Muscle layer of colon (tissue), 2 donors: ENCODE results near the gene EPB41.

Experiments used
- H3K27ac ChIP-seq: one replicate; pipeline ENCODE4 v1.7.0; 2013; ENCODE audit warnings: low read depth, mild to moderate bottlenecking, low read length, moderate library complexity
- H3K27me3 ChIP-seq, 2 donors: one replicate each; pipeline ENCODE4 v1.7.0; 2013; ENCODE audit warnings: low read length in 2 of 2, mild to moderate bottlenecking in 2 of 2; ENCODE audit not compliant: insufficient read depth in 2 of 2, control insufficient read depth in 1 of 2
- H3K36me3 ChIP-seq: one replicate; pipeline ENCODE4 v1.7.0; 2013; ENCODE audit warnings: mild to moderate bottlenecking, low read length; ENCODE audit not compliant: insufficient read depth
- H3K4me1 ChIP-seq: one replicate; pipeline ENCODE4 v1.7.0; 2013; ENCODE audit warnings: mild to moderate bottlenecking, low read length; ENCODE audit not compliant: insufficient read depth
- H3K4me3 ChIP-seq, 2 donors: one replicate each; pipeline ENCODE4 v1.7.0; 2013; ENCODE audit warnings: low read length in 2 of 2, low read depth in 1 of 2, mild to moderate bottlenecking in 1 of 2, moderate library complexity in 1 of 2
- H3K9ac ChIP-seq: one replicate; pipeline ENCODE4 v1.7.0; 2013; ENCODE audit warnings: low read length
- H3K9me3 ChIP-seq: one replicate; pipeline ENCODE4 v1.7.0; 2013; ENCODE audit warnings: mild to moderate bottlenecking, low read length
- donor health status: abdominal sarcoma.
- donor health status: Adenocarcinoma of cecum.

Gene EPB41

DNA sequence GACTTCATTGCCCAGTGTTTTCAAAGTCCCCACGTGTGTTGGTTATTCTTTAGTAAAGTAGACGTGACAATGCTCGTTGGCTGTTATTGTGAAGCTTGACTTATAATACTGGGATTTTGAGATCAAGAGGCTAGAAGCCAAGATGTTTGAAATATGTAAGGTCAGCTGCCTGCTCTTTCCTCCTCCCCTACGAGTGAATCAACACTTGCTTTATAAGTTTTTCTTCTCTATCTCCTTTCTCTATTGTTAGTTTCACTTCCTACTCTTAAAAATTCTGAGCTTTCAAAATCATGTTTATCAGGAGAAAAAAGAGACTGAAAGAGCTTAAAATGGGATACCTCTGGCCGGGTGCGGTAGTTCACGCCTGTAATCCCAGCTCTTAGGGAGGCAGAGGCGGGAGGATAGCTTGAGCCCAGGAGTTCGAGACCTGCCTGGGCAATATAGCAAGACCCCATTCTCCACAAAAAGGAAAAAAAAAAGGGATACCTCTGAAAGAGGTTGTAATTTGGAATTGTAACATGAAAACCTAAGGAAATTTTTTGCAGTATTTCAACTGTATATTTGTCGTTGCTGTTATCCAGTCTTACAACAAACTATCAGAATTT is 72.0 kb downstream of the EPB41 start:
- Histone ChIP-seq H3K27me3 (no peaks in the 10 kb centered on the region), H3K4me1 (no peaks in the 10 kb centered on the region), H3K36me3 (no peaks in the 10 kb centered on the region), H3K27ac (no peak overlapping the region), H3K4me3 (no peak overlapping the region), H3K9me3 (no peaks in the 10 kb centered on the region), H3K9ac (no peak overlapping the region)

DNA sequence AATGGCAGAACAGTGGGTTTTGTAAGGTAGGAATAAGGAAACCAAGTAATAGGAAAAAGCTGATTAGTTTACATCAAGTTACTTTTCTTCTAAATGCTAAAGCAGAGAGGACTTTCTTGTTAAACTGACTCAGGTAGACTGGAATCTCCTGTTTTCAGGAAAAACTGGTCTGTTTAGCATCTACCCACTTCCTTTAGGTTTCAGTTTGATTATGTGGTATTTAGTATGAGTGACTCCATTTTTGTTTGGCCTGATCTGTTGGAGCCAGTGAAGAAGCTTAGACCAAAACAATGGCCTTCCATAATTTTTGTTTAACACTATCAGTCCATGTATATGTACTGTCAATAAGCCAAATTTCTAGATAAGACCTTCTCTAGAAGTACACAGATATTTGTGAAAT is 88.4 kb downstream of the EPB41 start:
- Histone ChIP-seq H3K9ac (no peak overlapping the region), H3K4me1 (no peaks in the 10 kb centered on the region), H3K9me3 (no peaks in the 10 kb centered on the region), H3K36me3 (no peaks in the 10 kb centered on the region), H3K27me3 (no peaks in the 10 kb centered on the region), H3K27ac (no peak overlapping the region), H3K4me3 (no peak overlapping the region)

- no peaks in the 10 kb centered on the region for H3K4me1 ChIP-seq
These were observed 89.9 kb downstream of the EPB41 start for GRCh38 chr1:29004288-29004687.

GRCh38 chr1:29004798-29005197 is 90.4 kb downstream of the EPB41 start:
- Histone ChIP-seq H3K36me3 (no peaks in the 10 kb centered on the region), H3K4me3 (no peak overlapping the region), H3K9me3 (no peaks in the 10 kb centered on the region), H3K27ac (no peak overlapping the region), H3K4me1 (no peaks in the 10 kb centered on the region), H3K27me3 (no peaks in the 10 kb centered on the region), H3K9ac (no peak overlapping the region)

More at GRCh38 chr1:29004288-29004687, 89.9 kb downstream of the EPB41 start:
- Histone ChIP-seq H3K36me3 (no peaks in the 10 kb centered on the region), H3K4me3 (no peak overlapping the region), H3K27me3 (no peaks in the 10 kb centered on the region), H3K27ac (no peak overlapping the region), H3K9ac (no peak overlapping the region), H3K9me3 (no peaks in the 10 kb centered on the region)

GRCh38 chr1:29011775-29012174 is 97.4 kb downstream of the EPB41 start:
- H3K9me3 ChIP-seq = no peaks in the 10 kb centered on the region

GRCh38 chr1:29017235-29017634 is 102.9 kb downstream of the EPB41 start:
- no peak overlapping the region for H3K27ac ChIP-seq
- H3K36me3 ChIP-seq = no peaks in the 10 kb centered on the region
- no peaks in the 10 kb centered on the region for H3K9me3 ChIP-seq
- H3K27me3 ChIP-seq = no peaks in the 10 kb centered on the region
- H3K9ac ChIP-seq = no peak overlapping the region
- no peaks in the 10 kb centered on the region for H3K4me1 ChIP-seq
- H3K4me3 ChIP-seq = no peak overlapping the region

More at GRCh38 chr1:29011775-29012174, 97.4 kb downstream of the EPB41 start:
- Histone ChIP-seq H3K9ac (no peak overlapping the region), H3K4me3 (no peak overlapping the region), H3K36me3 (no peaks in the 10 kb centered on the region), H3K27me3 (no peaks in the 10 kb centered on the region), H3K27ac (no peak overlapping the region), H3K4me1 (no peaks in the 10 kb centered on the region)

GRCh38 chr1:29017975-29018712 is 103.8 kb downstream of the EPB41 start:
- Histone ChIP-seq H3K9me3 (no peaks in the 10 kb centered on the region), H3K27me3 (no peaks in the 10 kb centered on the region)

DNA sequence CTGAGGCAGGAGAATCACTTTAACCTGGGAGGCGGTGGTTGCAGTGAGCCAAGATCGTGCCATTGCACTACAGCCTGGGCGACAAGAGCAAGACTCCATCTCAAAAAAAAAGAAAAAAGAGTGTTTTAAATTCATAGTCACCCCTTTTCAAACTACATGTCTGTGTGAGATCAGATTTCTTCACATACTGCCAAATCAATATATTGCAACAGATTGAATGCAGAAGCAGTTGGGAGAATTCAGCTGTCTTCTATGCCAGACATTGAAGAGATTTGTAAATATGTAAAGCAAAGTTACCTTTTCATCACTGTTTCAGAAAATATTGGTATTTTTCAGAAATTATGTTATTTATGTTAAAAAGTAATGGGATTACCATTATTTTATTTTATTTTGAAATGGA is 108.3 kb downstream of the EPB41 start:
- Histone ChIP-seq H3K27me3 (no peaks in the 10 kb centered on the region), H3K27ac (no peak overlapping the region), H3K9ac (no peak overlapping the region), H3K4me1 (no peaks in the 10 kb centered on the region), H3K4me3 (no peak overlapping the region), H3K9me3 (no peaks in the 10 kb centered on the region), H3K36me3 (no peaks in the 10 kb centered on the region)

More at GRCh38 chr1:29017975-29018712, 103.8 kb downstream of the EPB41 start:
- no peaks in the 10 kb centered on the region for H3K4me1 ChIP-seq
- no peaks in the 10 kb centered on the region for H3K36me3 ChIP-seq
- H3K27ac ChIP-seq = no peak overlapping the region
- H3K9ac ChIP-seq = no peak overlapping the region
- no peak overlapping the region for H3K4me3 ChIP-seq

GRCh38 chr1:29029667-29030066 is 115.3 kb downstream of the EPB41 start:
- Histone ChIP-seq H3K9me3 (no peaks in the 10 kb centered on the region), H3K27ac (no peak overlapping the region), H3K4me1 (no peaks in the 10 kb centered on the region), H3K36me3 (peaks cover 4% of the 10 kb centered on the region), H3K27me3 (no peaks in the 10 kb centered on the region), H3K9ac (no peak overlapping the region), H3K4me3 (no peak overlapping the region)

DNA sequence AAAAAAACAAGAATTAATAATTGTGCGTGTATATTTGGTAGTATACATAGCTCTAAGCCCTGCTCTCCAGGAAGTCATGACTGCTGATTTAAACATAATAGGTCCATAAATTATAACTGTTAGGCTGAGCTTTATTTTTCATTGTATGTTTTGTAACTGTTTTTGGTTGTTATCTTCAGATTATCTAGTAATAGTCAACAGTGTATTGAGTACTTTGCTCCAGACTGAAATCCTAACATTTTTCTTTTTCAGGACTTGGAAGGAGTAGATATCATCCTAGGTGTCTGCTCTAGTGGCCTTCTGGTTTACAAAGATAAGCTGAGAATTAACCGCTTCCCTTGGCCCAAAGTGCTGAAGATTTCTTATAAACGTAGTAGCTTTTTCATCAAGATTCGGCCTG is 118.5 kb downstream of the EPB41 start:
- H3K9ac ChIP-seq = no peak overlapping the region
- H3K4me1 ChIP-seq = no peaks in the 10 kb centered on the region
- H3K9me3 ChIP-seq = no peaks in the 10 kb centered on the region
- peaks cover 4% of the 10 kb centered on the region for H3K36me3 ChIP-seq
- H3K27ac ChIP-seq = no peak overlapping the region
- H3K4me3 ChIP-seq = no peak overlapping the region
- no peaks in the 10 kb centered on the region for H3K27me3 ChIP-seq

DNA sequence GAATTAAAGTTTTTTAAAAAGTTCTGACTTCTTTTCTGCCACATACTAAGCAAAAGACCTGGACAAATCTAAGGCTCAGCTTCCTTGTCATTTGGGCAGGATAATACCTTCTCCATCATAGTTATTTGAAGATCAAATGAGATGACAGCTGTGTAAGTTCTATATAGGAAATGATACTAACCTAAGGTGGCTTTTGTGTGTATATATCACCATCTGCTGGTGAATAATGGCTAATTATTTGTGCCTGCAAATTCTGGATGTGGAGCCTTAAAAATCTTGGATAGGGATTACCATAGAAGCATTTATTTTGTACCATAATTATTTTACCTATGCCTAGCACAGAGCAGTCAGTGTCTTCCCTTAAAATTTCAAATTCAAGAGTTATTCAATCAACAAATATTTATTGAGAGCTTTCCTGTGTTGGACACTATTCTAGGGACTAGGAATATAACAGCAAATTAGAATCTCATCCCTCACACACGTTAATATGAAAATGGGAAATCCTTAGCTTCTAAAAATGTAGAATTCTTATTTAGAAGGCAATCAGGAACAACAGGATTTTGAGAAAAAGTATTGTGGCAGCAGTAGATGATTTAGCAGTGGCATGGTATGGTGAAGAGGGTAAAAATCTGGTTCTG is 119.6 kb downstream of the EPB41 start:
- H3K27ac ChIP-seq = no peak overlapping the region
- H3K27me3 ChIP-seq = no peaks in the 10 kb centered on the region
- no peak overlapping the region for H3K9ac ChIP-seq
- no peaks in the 10 kb centered on the region for H3K9me3 ChIP-seq
- no peaks in the 10 kb centered on the region for H3K4me1 ChIP-seq
- peaks cover 4% of the 10 kb centered on the region for H3K36me3 ChIP-seq
- H3K4me3 ChIP-seq = no peak overlapping the region
